Measurements from ENCODE around the gene AXIN2. TPM values are rescaled to one million over a fixed set of nuclear protein-coding genes. Genes with fewer than 3 reads are reported as not detected.
"Not testable (repeated sequence)": the region's sequence is repeated elsewhere in the genome, so short reads cannot be mapped to it uniquely, and the experiment has no call there.

Gene AXIN2
- total RNA-seq, 1 experiment from 2014 or later, result 2.4 TPM

- ATAC-seq (no peak), DNase-seq (ENCODE audit: low read depth, low spot score) (no peak)
- CTCF ChIA-PET, result no interaction called here
- no peak for TF ChIP-seq POLR2AphosphoS5 (IDR thresholded peaks at IDR 0.05; ENCODE audit: low read depth, low read length)
- TF ChIP-seq, protein P1, sequence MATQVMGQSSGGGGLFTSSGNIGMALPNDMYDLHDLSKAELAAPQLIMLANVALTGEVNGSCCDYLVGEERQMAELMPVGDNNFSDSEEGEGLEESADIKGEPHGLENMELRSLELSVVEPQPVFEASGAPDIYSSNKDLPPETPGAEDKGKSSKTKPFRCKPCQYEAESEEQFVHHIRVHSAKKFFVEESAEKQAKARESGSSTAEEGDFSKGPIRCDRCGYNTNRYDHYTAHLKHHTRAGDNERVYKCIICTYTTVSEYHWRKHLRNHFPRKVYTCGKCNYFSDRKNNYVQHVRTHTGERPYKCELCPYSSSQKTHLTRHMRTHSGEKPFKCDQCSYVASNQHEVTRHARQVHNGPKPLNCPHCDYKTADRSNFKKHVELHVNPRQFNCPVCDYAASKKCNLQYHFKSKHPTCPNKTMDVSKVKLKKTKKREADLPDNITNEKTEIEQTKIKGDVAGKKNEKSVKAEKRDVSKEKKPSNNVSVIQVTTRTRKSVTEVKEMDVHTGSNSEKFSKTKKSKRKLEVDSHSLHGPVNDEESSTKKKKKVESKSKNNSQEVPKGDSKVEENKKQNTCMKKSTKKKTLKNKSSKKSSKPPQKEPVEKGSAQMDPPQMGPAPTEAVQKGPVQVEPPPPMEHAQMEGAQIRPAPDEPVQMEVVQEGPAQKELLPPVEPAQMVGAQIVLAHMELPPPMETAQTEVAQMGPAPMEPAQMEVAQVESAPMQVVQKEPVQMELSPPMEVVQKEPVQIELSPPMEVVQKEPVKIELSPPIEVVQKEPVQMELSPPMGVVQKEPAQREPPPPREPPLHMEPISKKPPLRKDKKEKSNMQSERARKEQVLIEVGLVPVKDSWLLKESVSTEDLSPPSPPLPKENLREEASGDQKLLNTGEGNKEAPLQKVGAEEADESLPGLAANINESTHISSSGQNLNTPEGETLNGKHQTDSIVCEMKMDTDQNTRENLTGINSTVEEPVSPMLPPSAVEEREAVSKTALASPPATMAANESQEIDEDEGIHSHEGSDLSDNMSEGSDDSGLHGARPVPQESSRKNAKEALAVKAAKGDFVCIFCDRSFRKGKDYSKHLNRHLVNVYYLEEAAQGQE (IDR thresholded peaks at IDR 0.05; ENCODE audit: insufficient read depth in 1 of 2, low read depth in 2 of 2, low read length in 1 of 2), result no peak
- no peak for TF ChIP-seq SIN3A (IDR thresholded peaks at IDR 0.05; ENCODE audit: borderline replicate concordance, insufficient read depth, low read depth, low read length)
- no peak for TF ChIP-seq TCF7L2 (IDR thresholded peaks at IDR 0.05; ENCODE audit: low read depth, low read length)
- TF ChIP-seq, protein P2, sequence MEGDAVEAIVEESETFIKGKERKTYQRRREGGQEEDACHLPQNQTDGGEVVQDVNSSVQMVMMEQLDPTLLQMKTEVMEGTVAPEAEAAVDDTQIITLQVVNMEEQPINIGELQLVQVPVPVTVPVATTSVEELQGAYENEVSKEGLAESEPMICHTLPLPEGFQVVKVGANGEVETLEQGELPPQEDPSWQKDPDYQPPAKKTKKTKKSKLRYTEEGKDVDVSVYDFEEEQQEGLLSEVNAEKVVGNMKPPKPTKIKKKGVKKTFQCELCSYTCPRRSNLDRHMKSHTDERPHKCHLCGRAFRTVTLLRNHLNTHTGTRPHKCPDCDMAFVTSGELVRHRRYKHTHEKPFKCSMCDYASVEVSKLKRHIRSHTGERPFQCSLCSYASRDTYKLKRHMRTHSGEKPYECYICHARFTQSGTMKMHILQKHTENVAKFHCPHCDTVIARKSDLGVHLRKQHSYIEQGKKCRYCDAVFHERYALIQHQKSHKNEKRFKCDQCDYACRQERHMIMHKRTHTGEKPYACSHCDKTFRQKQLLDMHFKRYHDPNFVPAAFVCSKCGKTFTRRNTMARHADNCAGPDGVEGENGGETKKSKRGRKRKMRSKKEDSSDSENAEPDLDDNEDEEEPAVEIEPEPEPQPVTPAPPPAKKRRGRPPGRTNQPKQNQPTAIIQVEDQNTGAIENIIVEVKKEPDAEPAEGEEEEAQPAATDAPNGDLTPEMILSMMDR (IDR thresholded peaks at IDR 0.05), result no peak
- Histone ChIP-seq H3K4me3 (ENCODE audit: low read depth in 2 of 2, low read length in 2 of 2) (no peak overlapping the region), H3K27me3 (ENCODE audit: control insufficient read depth, insufficient read depth, low read length) (no peaks in the 10 kb centered on the region), H3K27ac (ENCODE audit: low read length) (no peak overlapping the region), H3K4me1 (ENCODE audit: control insufficient read depth, insufficient read depth, low read length) (no peaks in the 10 kb centered on the region), H3K9me3 (ENCODE audit: control insufficient read depth, insufficient read depth, low read depth, low read length) (no peaks in the 10 kb centered on the region), H3K36me3 (ENCODE audit: control insufficient read depth, insufficient read depth, low read length) (no peaks in the 10 kb centered on the region)
- in situ Hi-C loops (cut with HindIII; ENCODE audit: low pct_unique_long_range_greater_than_20kb, low sequenced_read_pairs) (no loop called here), intact Hi-C loops (cut with micrococcal nuclease; ENCODE audit: unreplicated experiment) (no loop called here)
- POLR2A ChIA-PET, result no interaction called here
- no TSS peak for BruUV-seq (replicated peaks)
Observed at GRCh38 chr17:65527857-65528591, 33.4 kb downstream of the AXIN2 start.

- no TSS peak for BruUV-seq (replicated peaks)
- in situ Hi-C loops (cut with HindIII; ENCODE audit: low pct_unique_long_range_greater_than_20kb, low sequenced_read_pairs) (no loop called here), intact Hi-C loops (cut with micrococcal nuclease; ENCODE audit: unreplicated experiment) (no loop called here)
- Histone ChIP-seq H3K36me3 (ENCODE audit: control insufficient read depth, insufficient read depth, low read length) (no peaks in the 10 kb centered on the region), H3K27me3 (ENCODE audit: control insufficient read depth, insufficient read depth, low read length) (no peaks in the 10 kb centered on the region), H3K27ac (ENCODE audit: low read length) (no peak overlapping the region), H3K9me3 (ENCODE audit: control insufficient read depth, insufficient read depth, low read depth, low read length) (no peaks in the 10 kb centered on the region), H3K4me1 (ENCODE audit: control insufficient read depth, insufficient read depth, low read length) (no peaks in the 10 kb centered on the region), H3K4me3 (ENCODE audit: low read depth in 2 of 2, low read length in 2 of 2) (no peak overlapping the region)
- CTCF ChIA-PET, result no interaction called here
- TF ChIP-seq POLR2AphosphoS5 (IDR thresholded peaks at IDR 0.05; ENCODE audit: low read depth, low read length), result no peak
- TF ChIP-seq, protein P1 (IDR thresholded peaks at IDR 0.05; ENCODE audit: insufficient read depth in 1 of 2, low read depth in 2 of 2, low read length in 1 of 2), result no peak
- no peak for TF ChIP-seq TCF7L2 (IDR thresholded peaks at IDR 0.05; ENCODE audit: low read depth, low read length)
- no peak for TF ChIP-seq SIN3A (IDR thresholded peaks at IDR 0.05; ENCODE audit: borderline replicate concordance, insufficient read depth, low read depth, low read length)
- TF ChIP-seq, protein P2 (IDR thresholded peaks at IDR 0.05), result no peak
- ATAC-seq, result no peak
- DNase-seq (ENCODE audit: low read depth, low spot score), result no peak
- POLR2A ChIA-PET, result no interaction called here
Observed at GRCh38 chr17:65527381-65527780, 34.1 kb downstream of the AXIN2 start.

GRCh38 chr17:65526854-65527253 lies 34.6 kb downstream of the AXIN2 start:
- H3K9me3 ChIP-seq (ENCODE audit: control insufficient read depth, insufficient read depth, low read depth, low read length); H3K27ac ChIP-seq (ENCODE audit: low read length); H3K36me3 ChIP-seq (ENCODE audit: control insufficient read depth, insufficient read depth, low read length); ATAC-seq; BruUV-seq (replicated peaks); CTCF ChIA-PET; in situ Hi-C loops (cut with HindIII; ENCODE audit: low pct_unique_long_range_greater_than_20kb, low sequenced_read_pairs); H3K27me3 ChIP-seq (ENCODE audit: control insufficient read depth, insufficient read depth, low read length); intact Hi-C loops (cut with micrococcal nuclease; ENCODE audit: unreplicated experiment); H3K4me1 ChIP-seq (ENCODE audit: control insufficient read depth, insufficient read depth, low read length); DNase-seq (ENCODE audit: low read depth, low spot score); H3K4me3 ChIP-seq (ENCODE audit: low read depth in 2 of 2, low read length in 2 of 2): not testable (repeated sequence)
- POLR2A ChIA-PET, result interaction anchor here (0.6 kb wide), 1 partner anchor 346 kb away, joined by 11 read pairs; no protein-coding TSS in a partner anchor
